Gastrocnemius medialis (tissue), 4 donors: ENCODE measurements around the gene SRGAP3. TPM values are rescaled to one million over a fixed set of nuclear protein-coding genes. Genes with fewer than 3 reads are reported as not detected.

Source experiments
- ATAC-seq, 2 donors: fragments of 150-250 bp; one replicate each; pipeline ENCODE4 v1.9.1; 2016
- DNase-seq, 2 donors: peaks; one replicate each; pipeline ENCODE4 v3.0.0-alpha.2; 2019
- H3K27ac ChIP-seq, 4 donors: fragments of 200-600 bp; sonication (generic); 1 replicate in 1 of 4; 2 replicates in 3 of 4; pipeline ENCODE4 v1.5.1; 2016 to 2018; ENCODE audit warnings: mild to moderate bottlenecking in 2 of 4, moderate library complexity in 1 of 4
- H3K27me3 ChIP-seq, 3 donors: fragments of 200-600 bp; sonication (generic) in 2 of 3; 1 replicate in 1 of 3; 2 replicates in 2 of 3; pipeline versions ENCODE4 v1.5.1 to v1.6.0; 2016 to 2019; ENCODE audit warnings: mild to moderate bottlenecking in 1 of 3, moderate library complexity in 1 of 3
- H3K36me3 ChIP-seq, 2 donors: fragments of 200-600 bp; sonication (generic) in 1 of 2; one replicate each; pipeline ENCODE4 v1.5.1; 2017 to 2018
- H3K4me1 ChIP-seq, 2 donors: fragments of 200-600 bp; sonication (generic) in 1 of 2; one replicate each; pipeline ENCODE4 v1.5.1; 2016 to 2017; ENCODE audit warnings: mild to moderate bottlenecking in 2 of 2
- H3K4me3 ChIP-seq, 4 donors: fragments of 200-600 bp; sonication (generic) in 3 of 4; 1 replicate in 1 of 4; 2 replicates in 3 of 4; pipeline ENCODE4 v1.5.1; 2016 to 2019; ENCODE audit warnings: mild to moderate bottlenecking in 2 of 4
- H3K9me3 ChIP-seq, 3 donors: fragments of 200-600 bp; sonication (generic) in 2 of 3; 1 replicate in 1 of 3; 2 replicates in 2 of 3; pipeline ENCODE4 v1.5.1; 2016 to 2019
- POLR2A ChIP-seq, 2 donors: fragments of 450-650 bp; IDR thresholded peaks; one replicate each; pipeline ENCODE4 v1.6.1; 2017; ENCODE audit warnings: antibody characterized with exemption in 2 of 2, mild to moderate bottlenecking in 2 of 2, moderate library complexity in 2 of 2
- in situ Hi-C, 4 donors: fragments of 200-750 bp; cut with MboI; loops; one replicate each; pipeline versions ENCODE4 v1.15.0 to v1.8.0; 2017; ENCODE audit warnings: low sequenced_read_pairs in 4 of 4
- intact Hi-C: fragments of 100-400 bp; cut with DNase I; formaldehyde crosslinking; loops from one replicate; pipeline ENCODE4 v1.15.1; 2023; ENCODE audit warnings: low total_unique reads
- total RNA-seq, 4 donors: library from RNA; depleted of rRNA; stranded (reverse); fragments of >200 nt; gene quantifications; one replicate each; pipeline versions ENCODE4 v1.1.0 to v1.2.3, GENCODE V29; 2016
- TF ChIP-seq, protein P1 (sequence below), 5 experiments: fragments of 450-650 bp in 3 of 5; fragments of 200-600 bp in 2 of 5; sonication (generic) in 2 of 5; IDR thresholded peaks in 4 of 5; conservative IDR thresholded peaks in 1 of 5; 1 replicate in 4 of 5; 2 replicates in 1 of 5; pipeline ENCODE4 v1.5.1; 2016 to 2019; ENCODE audit warnings: antibody characterized with exemption in 5 of 5, mild to moderate bottlenecking in 3 of 5, moderate library complexity in 3 of 5

SRGAP3 gene
- total RNA-seq, 4 donors from 2014 or later, result 1.3 to 2.3 (median 1.8) TPM

DNA sequence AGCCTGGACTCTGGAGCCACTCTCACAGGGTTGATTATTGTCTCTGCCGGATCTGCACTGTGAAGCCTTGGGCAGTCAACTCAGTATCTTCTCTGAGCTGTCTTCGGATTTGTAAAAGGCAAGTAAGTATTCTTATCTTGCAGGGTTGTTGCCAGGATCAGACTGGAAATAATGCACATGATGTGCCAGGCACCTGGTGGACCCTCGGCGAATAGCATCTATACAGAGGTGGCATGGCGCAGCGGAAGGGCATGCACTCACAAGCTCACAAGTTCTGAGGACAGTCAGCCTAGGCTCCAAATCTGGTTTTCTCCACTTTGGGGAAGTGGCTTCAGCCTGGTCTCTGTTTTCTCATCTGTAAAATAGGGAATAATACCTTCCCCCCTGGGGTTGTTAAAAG lies 113.9 kb downstream of the SRGAP3 start:
- in situ Hi-C loops (no loop called here), intact Hi-C loops (no loop called here)
- ATAC-seq, result peak; percentile 28 to 57
- DNase-seq, result no peak
- peak overlapping the region; percentile 43 to 55 (median 52) for H3K4me3 ChIP-seq
- no peaks in the 10 kb centered on the region for H3K27me3 ChIP-seq
- no peaks in the 10 kb centered on the region for H3K36me3 ChIP-seq
- H3K9me3 ChIP-seq, result no peaks in the 10 kb centered on the region
- no peak for TF ChIP-seq POLR2A (IDR thresholded peaks at IDR 0.05)
- TF ChIP-seq, protein P1, sequence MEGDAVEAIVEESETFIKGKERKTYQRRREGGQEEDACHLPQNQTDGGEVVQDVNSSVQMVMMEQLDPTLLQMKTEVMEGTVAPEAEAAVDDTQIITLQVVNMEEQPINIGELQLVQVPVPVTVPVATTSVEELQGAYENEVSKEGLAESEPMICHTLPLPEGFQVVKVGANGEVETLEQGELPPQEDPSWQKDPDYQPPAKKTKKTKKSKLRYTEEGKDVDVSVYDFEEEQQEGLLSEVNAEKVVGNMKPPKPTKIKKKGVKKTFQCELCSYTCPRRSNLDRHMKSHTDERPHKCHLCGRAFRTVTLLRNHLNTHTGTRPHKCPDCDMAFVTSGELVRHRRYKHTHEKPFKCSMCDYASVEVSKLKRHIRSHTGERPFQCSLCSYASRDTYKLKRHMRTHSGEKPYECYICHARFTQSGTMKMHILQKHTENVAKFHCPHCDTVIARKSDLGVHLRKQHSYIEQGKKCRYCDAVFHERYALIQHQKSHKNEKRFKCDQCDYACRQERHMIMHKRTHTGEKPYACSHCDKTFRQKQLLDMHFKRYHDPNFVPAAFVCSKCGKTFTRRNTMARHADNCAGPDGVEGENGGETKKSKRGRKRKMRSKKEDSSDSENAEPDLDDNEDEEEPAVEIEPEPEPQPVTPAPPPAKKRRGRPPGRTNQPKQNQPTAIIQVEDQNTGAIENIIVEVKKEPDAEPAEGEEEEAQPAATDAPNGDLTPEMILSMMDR (IDR thresholded peaks at IDR 0.05 in 4 of 5, conservative IDR thresholded peaks at IDR 0.05 in 1 of 5), result no peak
- peak overlapping the region in 1 of 4 donors; percentile 14 for H3K27ac ChIP-seq
- peaks cover 0 to 5% of the 10 kb centered on the region in 2 donors for H3K4me1 ChIP-seq

DNA sequence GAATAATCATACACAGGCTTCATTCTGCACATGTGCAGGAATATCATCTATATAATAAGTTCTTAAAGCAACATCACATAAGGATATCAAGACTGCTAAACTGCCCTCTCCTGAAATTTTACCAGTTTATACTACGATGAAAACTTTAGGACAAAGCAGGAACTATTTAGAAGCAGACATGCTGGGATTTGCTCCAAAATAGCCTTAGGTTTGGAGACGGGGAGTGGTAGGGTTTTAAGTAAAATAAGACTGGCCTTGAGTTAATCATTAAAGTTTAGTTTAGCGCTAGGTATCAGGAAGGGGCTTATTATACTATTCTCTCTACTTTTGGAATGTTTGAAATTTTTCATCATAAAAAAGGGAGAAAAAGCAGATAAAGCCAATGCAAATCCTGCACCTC lies 115.8 kb downstream of the SRGAP3 start:
- no peaks in the 10 kb centered on the region for H3K36me3 ChIP-seq
- in situ Hi-C loops, result no loop called here
- H3K4me3 ChIP-seq, result no peak overlapping the region
- no peak for ATAC-seq
- no peak for TF ChIP-seq POLR2A (IDR thresholded peaks at IDR 0.05)
- TF ChIP-seq, protein P1 (IDR thresholded peaks at IDR 0.05 in 4 of 5, conservative IDR thresholded peaks at IDR 0.05 in 1 of 5), result no peak
- no peak for DNase-seq
- no peak overlapping the region for H3K27ac ChIP-seq
- intact Hi-C loops, result no loop called here
- no peaks in the 10 kb centered on the region for H3K9me3 ChIP-seq
- H3K27me3 ChIP-seq, result no peaks in the 10 kb centered on the region
- H3K4me1 ChIP-seq, result peaks cover 0 to 5% of the 10 kb centered on the region in 2 donors

DNA sequence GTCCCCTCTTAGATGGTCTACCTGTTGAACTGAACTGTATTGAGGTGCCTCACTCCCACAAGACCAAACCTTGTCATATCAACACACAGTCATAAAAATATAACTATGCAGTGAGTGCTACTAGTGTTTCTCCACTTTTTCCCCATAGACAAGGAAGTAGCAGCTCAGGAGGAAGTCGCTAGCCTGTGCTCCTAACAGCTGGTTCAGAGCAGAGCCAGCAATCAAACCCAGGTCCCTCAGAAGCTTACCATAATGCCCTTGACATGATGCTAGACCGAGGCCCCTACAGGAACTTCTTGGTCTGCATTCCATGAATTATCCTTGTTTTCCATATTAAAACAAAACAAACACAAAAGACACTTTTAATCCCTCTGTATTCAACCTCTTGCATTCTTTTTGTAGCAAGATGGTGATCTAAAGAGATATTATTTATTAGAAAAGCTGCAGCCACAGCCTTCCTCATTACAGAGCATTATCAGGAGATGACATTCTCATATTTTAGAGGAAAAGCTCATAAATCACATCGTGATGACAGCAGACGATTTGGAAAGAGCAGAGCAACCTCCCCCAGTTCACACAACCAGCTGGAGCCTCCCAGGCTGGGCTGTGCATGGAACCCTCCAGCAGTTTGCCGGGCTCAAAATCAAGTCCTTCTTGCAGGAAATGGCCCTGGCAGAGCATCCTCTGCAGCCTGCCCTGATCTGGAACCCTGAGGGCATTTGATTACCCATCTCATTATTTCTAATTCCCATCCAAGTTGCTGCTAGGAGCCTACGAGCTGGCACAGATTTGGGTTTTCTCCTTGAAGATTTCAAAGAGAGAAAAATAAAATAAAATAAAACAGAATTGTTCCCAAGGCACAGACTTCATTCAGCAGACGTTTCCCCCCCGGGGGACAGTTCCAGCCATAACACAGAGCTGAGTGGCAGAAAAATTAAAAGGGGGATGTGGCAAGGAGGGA lies 118.8 kb downstream of the SRGAP3 start:
- H3K4me3 ChIP-seq, result no peak overlapping the region
- H3K4me1 ChIP-seq, result peaks cover 0 to 2% of the 10 kb centered on the region in 2 donors
- H3K9me3 ChIP-seq, result no peaks in the 10 kb centered on the region
- ATAC-seq, result no peak
- no peaks in the 10 kb centered on the region for H3K27me3 ChIP-seq
- DNase-seq, result no peak
- no peaks in the 10 kb centered on the region for H3K36me3 ChIP-seq
- intact Hi-C loops, result no loop called here
- TF ChIP-seq, protein P1 (IDR thresholded peaks at IDR 0.05 in 4 of 5, conservative IDR thresholded peaks at IDR 0.05 in 1 of 5), result no peak
- no peak for TF ChIP-seq POLR2A (IDR thresholded peaks at IDR 0.05)
- in situ Hi-C loops, result no loop called here
- no peak overlapping the region for H3K27ac ChIP-seq

DNA sequence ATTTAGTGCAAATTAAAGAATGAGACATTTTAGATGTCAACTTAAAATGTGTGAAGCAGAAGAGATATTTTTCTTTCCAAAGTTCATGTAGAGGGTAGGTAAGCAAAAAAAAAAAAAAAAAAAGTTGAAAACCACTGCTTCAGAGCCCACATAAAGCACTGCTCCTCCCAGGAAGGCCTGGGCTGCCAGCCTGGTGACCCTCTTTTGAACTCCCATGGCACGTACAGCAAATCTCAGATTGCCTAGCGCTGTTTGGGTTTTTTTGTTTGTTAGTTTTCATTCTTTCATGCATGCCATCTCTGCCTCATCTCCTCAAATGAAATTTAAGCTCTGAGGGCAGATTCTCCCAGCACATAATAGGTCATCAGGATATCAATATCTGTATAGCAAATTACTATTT lies 120.1 kb downstream of the SRGAP3 start:
- H3K4me3 ChIP-seq, result no peak overlapping the region
- TF ChIP-seq, protein P1 (IDR thresholded peaks at IDR 0.05 in 4 of 5, conservative IDR thresholded peaks at IDR 0.05 in 1 of 5), result no peak
- no peak for TF ChIP-seq POLR2A (IDR thresholded peaks at IDR 0.05)
- intact Hi-C loops (no loop called here), in situ Hi-C loops (no loop called here)
- no peaks in the 10 kb centered on the region for H3K36me3 ChIP-seq
- peaks cover 0 to 8% of the 10 kb centered on the region in 2 donors for H3K4me1 ChIP-seq
- ATAC-seq, result no peak
- H3K27ac ChIP-seq, result no peak overlapping the region
- H3K9me3 ChIP-seq, result no peaks in the 10 kb centered on the region
- H3K27me3 ChIP-seq, result no peaks in the 10 kb centered on the region
- no peak for DNase-seq
